ENCODE results near the gene ENTR1.

- TF ChIP-seq POLR2AphosphoS5 (IDR thresholded peaks at IDR 0.05; ENCODE audit: low read depth, low read length) = no peak
- TF ChIP-seq SIN3A (IDR thresholded peaks at IDR 0.05; ENCODE audit: borderline replicate concordance, insufficient read depth, low read length) = no peak
- no peak for TF ChIP-seq TAF1 (IDR thresholded peaks at IDR 0.05; ENCODE audit: borderline replicate concordance, insufficient read depth, low read length)
Observed at GRCh38 chr9:136361754-136362449, 48.5 kb downstream of the ENTR1 start.
